Mucosa of descending colon (tissue), 3 donors: ENCODE results near the gene TNPO3. TPM values are rescaled to one million over a fixed set of nuclear protein-coding genes. Genes with fewer than 3 reads are reported as not detected.

Source experiments
- ATAC-seq: fragments of 200-7000 bp; cut with Tn5 transposase; one replicate; pipeline ENCODE4 v1.9.1; 2020; ENCODE audit warnings: mild to moderate bottlenecking, moderate library complexity
- DNase-seq, 3 donors: peaks; one replicate each; pipeline ENCODE4 v3.0.0-alpha.2; 2020
- H3K36me3 ChIP-seq: fragments of 200-600 bp; one replicate; pipeline ENCODE4 v1.8.0; 2021; ENCODE audit warnings: low read depth, mild to moderate bottlenecking
- H3K4me1 ChIP-seq: fragments of 200-600 bp; one replicate; pipeline ENCODE4 v1.8.0; 2021; ENCODE audit warnings: low read depth, mild to moderate bottlenecking
- H3K4me3 ChIP-seq: fragments of 200-600 bp; one replicate; pipeline ENCODE4 v1.8.0; 2021; ENCODE audit warnings: mild to moderate bottlenecking
- H3K9me3 ChIP-seq: fragments of 200-600 bp; one replicate; pipeline ENCODE4 v1.8.0; 2021; ENCODE audit warnings: mild to moderate bottlenecking
- CTCF ChIP-seq: fragments of 200-600 bp; IDR thresholded peaks from one replicate; pipeline ENCODE4 v1.8.0; 2022; ENCODE audit warnings: antibody characterized with exemption, mild to moderate bottlenecking
- intact Hi-C, 2 donors: fragments of 100-400 bp; cut with DNase I in 1 of 2; cut with micrococcal nuclease in 1 of 2; formaldehyde crosslinking; loops; one replicate each; pipeline versions ENCODE4 v1.11.0 to v1.11.1; 2022; cut with DNase I, micrococcal nuclease
- total RNA-seq, 3 donors: library from RNA; stranded (reverse); fragmentation: NEBNext Ultra II Directional in 2 of 3; extraction: Animal tissue kit (Norgen Biotek cat#: 25700) in 2 of 3; gene quantifications; one replicate each; pipeline versions ENCODE4 v1.2.1 to v1.2.4, GENCODE V29; 2021 to 2023
- donor health status: DM: no; HTN: no; CAD: no; lungs with moderate emphysema.
- donor health status: DM: no; HTN: no; CAD: no.
- donor health status: DM: no; HTN: yes; CAD: no.

TNPO3 gene
- total RNA-seq, 3 donors from 2014 or later: 36.0 to 43.6 (median 38.7) TPM

DNA sequence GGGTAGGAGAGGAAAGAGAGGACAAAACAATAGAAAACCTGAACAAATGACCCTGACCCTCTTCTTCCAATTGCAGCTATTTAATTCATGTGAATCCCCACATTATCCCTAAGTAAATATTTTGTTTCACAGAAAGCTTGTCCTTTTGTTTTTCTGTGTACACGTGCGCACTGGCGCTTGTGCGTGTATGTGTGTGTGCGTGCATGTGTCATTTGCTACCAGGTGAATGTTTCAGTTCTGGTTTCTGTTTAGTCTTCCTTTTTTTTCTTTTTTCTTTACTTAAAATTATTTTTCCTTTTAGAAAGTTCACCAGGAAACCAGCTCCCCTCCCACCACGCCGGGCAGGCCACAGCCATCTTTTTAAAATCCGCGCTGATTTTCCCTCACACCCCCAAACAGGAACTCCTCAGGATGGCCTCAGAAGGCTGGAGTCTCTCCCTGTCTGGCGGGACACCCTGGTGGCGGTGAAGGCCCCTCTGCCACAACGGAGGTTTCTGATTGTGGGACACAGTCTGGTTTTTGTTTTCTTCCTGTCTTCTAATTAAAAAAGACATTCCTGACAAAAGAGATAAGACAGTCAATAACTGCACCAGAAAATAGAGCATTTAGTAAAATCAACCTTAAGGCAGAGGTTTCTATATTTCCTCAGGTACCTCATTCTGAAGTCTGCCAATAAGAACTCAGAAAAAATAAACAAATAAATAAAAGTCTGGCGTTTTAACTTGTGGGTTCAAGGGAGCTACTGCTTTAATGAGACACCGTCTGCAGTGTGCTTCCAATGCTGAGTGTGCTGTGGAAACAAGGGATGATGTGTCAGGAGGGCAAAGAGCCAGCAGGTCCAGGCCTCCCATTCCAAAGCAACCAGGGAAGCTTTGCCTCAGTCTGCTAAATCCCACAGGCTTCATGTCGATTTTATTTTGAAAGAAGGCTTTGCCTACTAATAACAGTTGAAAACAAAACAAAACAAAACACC, 99.8 kb downstream of the TNPO3 start:
- ATAC-seq: peak; percentile 31
- Histone ChIP-seq H3K4me1 (no peaks in the 10 kb centered on the region), H3K9me3 (no peaks in the 10 kb centered on the region), H3K4me3 (no peak overlapping the region), H3K36me3 (no peaks in the 10 kb centered on the region)
- TF ChIP-seq CTCF: no peak
- intact Hi-C loops: no loop called here
- peak in 1 of 3 donors; percentile 24 for DNase-seq

DNA sequence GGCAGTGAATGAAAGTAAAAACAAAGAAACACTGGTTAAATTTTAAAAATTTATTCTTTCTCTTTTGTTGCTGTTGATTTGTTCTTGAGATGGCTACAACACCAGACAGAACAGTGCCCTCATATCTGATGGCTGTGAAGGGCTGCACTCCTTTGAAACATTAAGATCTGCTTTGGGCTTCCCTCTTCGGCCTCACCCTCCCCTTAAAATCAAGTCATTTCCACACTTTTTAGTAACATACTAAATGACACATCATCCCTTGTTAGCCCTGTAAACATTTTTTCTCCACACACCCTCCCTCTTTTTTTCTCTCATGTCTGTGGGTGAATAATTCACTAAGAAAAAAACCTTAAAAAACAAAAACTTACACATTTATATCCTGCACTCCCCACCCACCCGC, 100.8 kb downstream of the TNPO3 start:
- no peak for TF ChIP-seq CTCF
- no peak for ATAC-seq
- DNase-seq: no peak
- no peak overlapping the region for H3K4me3 ChIP-seq
- H3K4me1 ChIP-seq: no peaks in the 10 kb centered on the region
- intact Hi-C loops: no loop called here
- no peaks in the 10 kb centered on the region for H3K9me3 ChIP-seq
- no peaks in the 10 kb centered on the region for H3K36me3 ChIP-seq

GRCh38 chr7:128951296-128951695, 103.6 kb downstream of the TNPO3 start:
- Histone ChIP-seq H3K36me3 (no peaks in the 10 kb centered on the region), H3K9me3 (no peaks in the 10 kb centered on the region), H3K4me3 (no peak overlapping the region), H3K4me1 (no peaks in the 10 kb centered on the region)
- ATAC-seq (no peak), DNase-seq (no peak)
- intact Hi-C loops: no loop called here
- TF ChIP-seq CTCF: no peak

DNA sequence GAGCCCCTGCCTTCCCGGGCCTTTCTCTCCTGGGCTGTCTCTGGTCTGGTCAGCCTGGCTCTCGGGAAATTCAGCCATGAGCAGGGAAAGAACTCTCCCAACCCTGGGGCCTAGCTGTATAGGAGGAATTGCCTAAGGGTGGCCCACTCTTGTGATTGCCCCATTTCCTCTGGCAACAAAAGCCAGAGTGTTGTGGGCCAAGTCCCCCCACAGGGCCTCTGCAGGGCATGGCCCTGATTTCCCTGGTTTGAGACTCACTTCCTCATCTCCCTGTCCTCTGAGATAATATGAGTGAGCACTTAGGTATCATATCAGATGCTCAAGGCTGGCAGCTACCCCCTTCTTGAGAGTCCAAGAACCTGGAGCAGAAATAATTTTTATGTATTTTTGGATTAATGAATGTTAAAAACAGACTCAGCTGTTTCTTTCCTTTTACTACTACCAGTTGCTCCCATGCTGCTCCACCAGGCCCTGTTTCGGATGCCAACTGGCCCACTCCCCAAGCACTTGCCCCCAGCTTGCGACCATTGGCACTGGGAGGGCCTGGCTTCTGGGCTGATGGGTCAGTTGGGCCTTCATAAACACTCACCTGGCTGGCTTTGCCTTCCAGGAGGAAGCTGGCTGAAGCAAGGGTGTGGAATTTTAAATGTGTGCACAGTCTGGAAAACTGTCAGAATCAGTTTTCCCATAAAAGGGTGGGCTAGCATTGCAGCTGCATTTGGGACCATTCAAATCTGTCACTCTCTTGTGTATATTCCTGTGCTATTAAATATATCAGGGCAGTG, 105.7 kb downstream of the TNPO3 start:
- H3K36me3 ChIP-seq: no peaks in the 10 kb centered on the region
- no peak for TF ChIP-seq CTCF
- ATAC-seq (peak; percentile 6), DNase-seq (no peak)
- no peaks in the 10 kb centered on the region for H3K4me1 ChIP-seq
- no peaks in the 10 kb centered on the region for H3K9me3 ChIP-seq
- intact Hi-C loops: no loop called here
- no peak overlapping the region for H3K4me3 ChIP-seq

- Histone ChIP-seq H3K9me3 (no peaks in the 10 kb centered on the region), H3K36me3 (no peaks in the 10 kb centered on the region), H3K4me1 (no peaks in the 10 kb centered on the region), H3K4me3 (no peak overlapping the region)
- intact Hi-C loops: no loop called here
- no peak for TF ChIP-seq CTCF
- ATAC-seq (peak; percentile 7), DNase-seq (no peak)
Measured at GRCh38 chr7:128948312-128948973, 106.5 kb downstream of the TNPO3 start.
